GM21529 (cell line): ENCODE results near the gene NISCH.
"Not testable (repeated sequence)": the region's sequence is repeated elsewhere in the genome, so short reads cannot be mapped to it uniquely, and the experiment has no call there.

ENCODE experiments used
- ATAC-seq: cut with Tn5 transposase; IDR thresholded peaks from one replicate; pipeline ENCODE4 v1.9.1; 2021; ENCODE audit not compliant: unreplicated experiment

The NISCH gene

GRCh38 chr3:52524752-52525679, 69.6 kb downstream of the NISCH start:
- ATAC-seq, result no peak

GRCh38 chr3:52525680-52526561, 70.5 kb downstream of the NISCH start:
- no peak for ATAC-seq

GRCh38 chr3:52526671-52527038, 71.3 kb downstream of the NISCH start:
- ATAC-seq, result not testable (repeated sequence)

GRCh38 chr3:52527039-52527731, 71.8 kb downstream of the NISCH start:
- no peak for ATAC-seq

GRCh38 chr3:52527732-52528585, 72.6 kb downstream of the NISCH start:
- no peak for ATAC-seq

GRCh38 chr3:52528586-52529375, 73.4 kb downstream of the NISCH start:
- ATAC-seq, result no peak

GRCh38 chr3:52529376-52530333, 74.3 kb downstream of the NISCH start:
- ATAC-seq, result no peak

- no peak for ATAC-seq
Measured at GRCh38 chr3:52530918-52531826, 75.8 kb downstream of the NISCH start.

- ATAC-seq, result no peak
Measured at GRCh38 chr3:52531860-52532516, 76.6 kb downstream of the NISCH start.

- ATAC-seq, result no peak
Measured at GRCh38 chr3:52532517-52532837, 77.1 kb downstream of the NISCH start.

- no peak for ATAC-seq
Measured at GRCh38 chr3:52532838-52533622, 77.6 kb downstream of the NISCH start.

GRCh38 chr3:52533623-52534280, 78.3 kb downstream of the NISCH start, which contains the start of gene NT5DC2:
NT5DC2 (minus strand) TSS chr3:52533857; CDS start chr3:52533737, 120 bp downstream.
- no peak for ATAC-seq

- ATAC-seq, result no peak
Measured at GRCh38 chr3:52534281-52535183, 79.1 kb downstream of the NISCH start.

- no peak for ATAC-seq
Measured at GRCh38 chr3:52535411-52536111, 80.2 kb downstream of the NISCH start.
